Retinal pigment epithelial cell (primary cell): ENCODE results near the gene CFD.
"Not testable (repeated sequence)": the region's sequence is repeated elsewhere in the genome, so short reads cannot be mapped to it uniquely, and the experiment has no call there.

Source experiments
- DNase-seq: peaks from one replicate; pipeline ENCODE4 v3.0.0-alpha.2; 2010; ENCODE audit warnings: low read depth
- H3K4me3 ChIP-seq: 2 replicates; pipeline ENCODE4 v1.5.1; 2011; ENCODE audit warnings: mild to moderate bottlenecking, low read length, control low read depth, moderate library complexity
- TF ChIP-seq, protein P1 (sequence below): conservative IDR thresholded peaks from 2 replicates; pipeline ENCODE4 v1.5.1; 2011; ENCODE audit warnings: low read depth, low read length, control low read depth, inconsistent platforms

The CFD gene

DNA sequence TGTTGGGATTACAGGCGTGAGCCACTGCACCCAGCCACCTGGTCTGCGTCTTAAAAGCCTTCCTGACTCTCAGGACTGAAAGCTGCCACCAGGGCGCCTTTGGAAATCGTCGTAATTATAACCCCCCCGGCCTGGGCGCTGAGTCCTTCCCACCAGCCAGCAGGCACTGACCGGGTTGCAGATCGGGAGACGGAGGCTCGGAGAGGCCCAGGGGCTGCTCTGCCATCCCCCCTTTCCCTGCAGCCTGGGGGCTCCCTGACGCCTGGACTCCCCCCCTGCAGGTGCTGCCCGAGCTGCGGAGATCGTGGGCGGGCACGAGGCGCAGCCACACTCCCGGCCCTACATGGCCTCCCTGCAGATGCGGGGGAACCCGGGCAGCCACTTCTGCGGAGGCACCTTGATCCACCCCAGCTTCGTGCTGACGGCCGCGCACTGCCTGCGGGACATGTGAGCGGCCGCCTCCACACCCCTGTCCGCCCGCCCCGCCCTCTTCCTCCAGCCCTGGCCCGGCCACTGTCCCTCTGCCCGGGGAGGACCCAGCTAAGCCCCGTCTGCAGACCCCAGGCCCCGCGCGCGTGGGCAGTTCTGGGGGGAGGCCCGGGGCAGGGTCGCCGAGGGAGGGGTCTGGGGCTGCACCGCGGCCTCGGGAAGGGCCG is 16.2 kb upstream of the CFD start:
- TF ChIP-seq, protein P1, sequence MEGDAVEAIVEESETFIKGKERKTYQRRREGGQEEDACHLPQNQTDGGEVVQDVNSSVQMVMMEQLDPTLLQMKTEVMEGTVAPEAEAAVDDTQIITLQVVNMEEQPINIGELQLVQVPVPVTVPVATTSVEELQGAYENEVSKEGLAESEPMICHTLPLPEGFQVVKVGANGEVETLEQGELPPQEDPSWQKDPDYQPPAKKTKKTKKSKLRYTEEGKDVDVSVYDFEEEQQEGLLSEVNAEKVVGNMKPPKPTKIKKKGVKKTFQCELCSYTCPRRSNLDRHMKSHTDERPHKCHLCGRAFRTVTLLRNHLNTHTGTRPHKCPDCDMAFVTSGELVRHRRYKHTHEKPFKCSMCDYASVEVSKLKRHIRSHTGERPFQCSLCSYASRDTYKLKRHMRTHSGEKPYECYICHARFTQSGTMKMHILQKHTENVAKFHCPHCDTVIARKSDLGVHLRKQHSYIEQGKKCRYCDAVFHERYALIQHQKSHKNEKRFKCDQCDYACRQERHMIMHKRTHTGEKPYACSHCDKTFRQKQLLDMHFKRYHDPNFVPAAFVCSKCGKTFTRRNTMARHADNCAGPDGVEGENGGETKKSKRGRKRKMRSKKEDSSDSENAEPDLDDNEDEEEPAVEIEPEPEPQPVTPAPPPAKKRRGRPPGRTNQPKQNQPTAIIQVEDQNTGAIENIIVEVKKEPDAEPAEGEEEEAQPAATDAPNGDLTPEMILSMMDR, result no peak
- DNase-seq, result no peak
- H3K4me3 ChIP-seq, result no peak overlapping the region

DNA sequence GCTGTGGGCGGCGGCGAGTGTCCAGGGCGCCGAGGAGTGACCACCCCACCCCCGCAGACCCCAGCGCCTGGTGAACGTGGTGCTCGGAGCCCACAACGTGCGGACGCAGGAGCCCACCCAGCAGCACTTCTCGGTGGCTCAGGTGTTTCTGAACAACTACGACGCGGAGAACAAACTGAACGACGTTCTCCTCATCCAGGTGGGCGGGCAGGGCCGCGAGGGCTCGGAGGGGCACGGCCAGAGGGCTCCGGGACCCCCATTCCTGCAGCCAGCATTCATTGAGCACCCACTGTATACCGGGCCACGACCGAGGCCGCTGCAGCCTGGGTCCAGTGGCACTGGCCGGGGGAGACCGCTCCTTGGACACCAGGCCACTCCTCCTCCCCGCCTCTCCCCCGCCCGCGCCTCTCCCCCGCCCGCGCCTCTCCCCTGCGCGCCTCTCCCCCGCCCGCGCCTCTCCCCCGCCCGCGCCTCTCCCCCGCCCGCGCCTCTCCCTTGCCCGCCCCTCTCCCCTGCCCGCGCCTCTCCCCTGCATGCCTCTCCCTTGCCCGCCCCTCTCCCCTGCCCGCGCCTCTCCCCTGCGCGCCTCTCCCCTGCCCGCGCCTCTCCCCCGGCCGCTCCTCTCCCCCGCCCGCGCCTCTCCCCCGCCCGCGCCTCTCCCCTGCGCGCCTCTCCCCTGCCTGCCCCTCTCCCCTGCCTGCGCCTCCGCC is 15.5 kb upstream of the CFD start:
- DNase-seq, result no peak
- TF ChIP-seq, protein P1, result no peak
- H3K4me3 ChIP-seq, result no peak overlapping the region

DNA sequence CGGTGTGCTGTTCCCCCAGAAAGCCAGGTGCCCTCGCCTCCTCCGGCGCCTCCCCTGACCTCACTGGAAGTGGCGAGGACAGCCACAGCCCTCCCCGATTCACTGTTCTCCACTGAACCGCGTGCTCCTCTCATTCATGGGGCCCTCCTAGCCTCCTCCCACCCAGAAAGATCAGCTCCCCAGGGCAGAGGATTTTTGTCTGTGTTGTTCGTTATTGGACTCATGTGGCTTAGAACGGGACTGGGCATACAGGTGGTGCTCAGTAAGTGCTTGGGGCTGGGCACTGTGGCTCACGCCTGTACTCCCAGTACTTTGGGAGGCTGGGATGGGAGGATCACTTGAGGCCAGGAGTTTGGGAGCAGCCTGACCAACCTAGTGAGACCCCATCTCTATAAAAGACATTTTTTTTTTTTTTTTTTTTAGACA is 14.9 kb upstream of the CFD start:
- TF ChIP-seq, protein P1, result no peak
- DNase-seq, result no peak
- H3K4me3 ChIP-seq, result no peak overlapping the region

DNA sequence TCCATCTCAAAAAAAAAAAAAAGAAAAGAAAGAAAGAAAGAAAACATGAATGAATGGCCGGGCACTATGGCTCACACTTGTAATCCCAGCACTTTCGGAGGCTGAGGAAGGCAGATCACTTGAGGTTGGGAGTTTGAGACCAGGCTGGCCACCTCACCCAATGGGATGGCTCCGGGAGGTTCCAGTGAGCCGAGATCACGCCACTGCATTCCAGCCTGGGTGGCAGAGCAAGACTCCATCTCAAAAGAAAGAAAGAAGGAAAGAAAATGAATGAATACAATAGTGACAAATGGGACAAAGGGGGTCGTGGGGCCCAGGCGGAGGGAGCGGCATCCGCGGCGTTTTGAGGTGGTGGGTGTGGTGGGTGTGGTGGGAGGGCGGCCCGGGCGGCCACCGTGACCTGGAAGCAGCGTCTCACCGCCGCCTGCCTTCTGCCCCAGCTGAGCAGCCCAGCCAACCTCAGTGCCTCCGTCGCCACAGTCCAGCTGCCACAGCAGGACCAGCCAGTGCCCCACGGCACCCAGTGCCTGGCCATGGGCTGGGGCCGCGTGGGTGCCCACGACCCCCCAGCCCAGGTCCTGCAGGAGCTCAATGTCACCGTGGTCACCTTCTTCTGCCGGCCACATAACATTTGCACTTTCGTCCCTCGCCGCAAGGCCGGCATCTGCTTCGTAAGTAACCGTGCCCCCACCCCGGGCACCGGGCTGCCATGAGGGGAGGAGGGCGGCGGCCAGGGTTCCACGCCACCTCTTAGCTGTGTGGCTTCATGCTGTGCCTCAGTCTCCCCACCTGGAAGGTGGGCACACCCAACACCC is 13.6 kb upstream of the CFD start:
- no peak overlapping the region for H3K4me3 ChIP-seq
- no peak for DNase-seq
- TF ChIP-seq, protein P1, result no peak

DNA sequence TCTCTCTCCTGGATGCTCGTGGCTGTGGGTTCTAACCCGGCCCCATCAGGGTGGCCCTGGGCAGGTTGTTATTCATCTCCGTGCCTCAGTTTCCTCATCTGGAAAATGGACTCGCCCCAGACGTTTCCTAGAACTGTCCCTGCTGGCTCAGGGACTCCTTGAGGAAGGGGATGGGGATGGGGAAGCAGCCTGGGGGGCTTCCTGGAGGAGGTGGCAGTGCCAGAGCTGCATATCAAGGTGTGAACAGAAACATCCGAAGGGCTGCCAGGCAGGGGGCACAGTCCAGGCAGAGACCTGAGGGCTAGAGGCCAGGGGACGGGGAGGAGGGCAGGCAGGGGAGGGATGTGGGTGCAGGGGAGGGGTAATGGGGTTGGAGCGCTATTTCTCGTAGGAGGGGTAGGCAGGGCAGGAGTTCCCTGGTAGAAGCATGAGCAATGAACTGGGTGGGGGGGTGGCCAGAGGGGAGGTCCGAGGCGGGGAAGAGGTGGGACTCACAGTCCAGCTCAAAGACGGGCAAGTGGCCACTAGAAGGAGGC is 11.0 kb upstream of the CFD start:
- DNase-seq, result no peak
- H3K4me3 ChIP-seq, result no peak overlapping the region
- TF ChIP-seq, protein P1, result no peak

DNA sequence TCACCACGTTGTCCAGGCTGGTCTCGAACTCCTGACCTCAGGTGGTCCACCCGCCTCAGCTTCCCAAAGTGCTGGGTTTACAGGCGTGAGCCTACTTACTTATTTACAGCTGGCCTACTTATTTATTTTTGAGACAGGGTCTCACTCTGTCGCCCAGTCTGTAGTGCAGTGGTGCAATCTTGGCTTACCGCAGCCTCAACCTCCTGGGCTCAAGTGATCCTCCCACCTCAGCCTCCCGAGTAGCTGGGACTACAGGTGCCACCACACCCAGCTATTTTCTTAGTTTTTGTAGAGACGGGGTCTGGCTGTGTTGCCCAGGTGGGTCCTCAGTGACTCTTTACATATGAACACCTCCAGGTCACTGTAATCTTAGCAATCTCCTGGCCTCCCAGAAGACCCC is 10.3 kb upstream of the CFD start:
- not testable (repeated sequence) for H3K4me3 ChIP-seq, DNase-seq

DNA sequence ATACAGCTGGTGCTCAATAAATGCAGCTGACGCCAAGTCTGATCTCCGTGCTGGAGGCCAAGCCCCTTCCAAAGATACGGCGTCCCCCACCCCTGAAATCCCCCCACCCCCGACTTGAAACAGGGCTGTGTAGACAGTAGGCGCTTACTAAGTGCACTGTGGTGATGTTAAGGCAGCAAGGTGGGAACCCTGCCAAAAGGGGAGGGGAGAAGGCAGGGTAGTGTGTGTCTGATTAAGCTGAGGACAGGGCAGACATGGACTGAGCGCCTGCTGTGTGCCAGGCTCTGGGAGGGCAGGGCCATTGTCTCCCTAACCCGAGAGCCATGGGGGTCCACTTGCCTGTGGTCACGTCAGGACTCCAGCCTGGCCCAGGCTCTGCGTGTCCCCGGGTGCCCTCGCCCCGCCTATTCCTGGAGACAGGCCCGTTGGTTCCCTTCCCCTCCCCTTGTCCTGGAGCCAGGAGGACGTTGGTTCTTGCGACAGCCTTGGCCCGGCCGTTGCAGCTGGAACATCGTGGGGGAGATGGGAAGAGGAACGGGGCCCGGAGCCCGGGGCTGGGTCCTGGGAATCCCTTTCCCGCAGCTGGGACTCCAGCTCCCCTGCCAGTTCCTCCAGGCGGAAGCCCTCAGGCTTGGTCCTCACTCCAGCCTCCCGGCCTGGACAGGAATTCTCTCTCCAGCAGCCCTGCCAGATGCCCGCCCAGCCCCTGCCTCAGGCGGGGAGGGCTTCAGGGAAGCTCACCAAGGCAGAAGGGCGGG is 9.1 kb upstream of the CFD start:
- TF ChIP-seq, protein P1, result no peak
- H3K4me3 ChIP-seq, result no peak overlapping the region
- DNase-seq, result no peak
